ENCODE results near the gene SHLD1. TPM values are rescaled to one million over a fixed set of nuclear protein-coding genes. Genes with fewer than 3 reads are reported as not detected.

The SHLD1 gene
- total RNA-seq, 2 experiments from 2014 or later, result 7.0 to 7.9 TPM

DNA sequence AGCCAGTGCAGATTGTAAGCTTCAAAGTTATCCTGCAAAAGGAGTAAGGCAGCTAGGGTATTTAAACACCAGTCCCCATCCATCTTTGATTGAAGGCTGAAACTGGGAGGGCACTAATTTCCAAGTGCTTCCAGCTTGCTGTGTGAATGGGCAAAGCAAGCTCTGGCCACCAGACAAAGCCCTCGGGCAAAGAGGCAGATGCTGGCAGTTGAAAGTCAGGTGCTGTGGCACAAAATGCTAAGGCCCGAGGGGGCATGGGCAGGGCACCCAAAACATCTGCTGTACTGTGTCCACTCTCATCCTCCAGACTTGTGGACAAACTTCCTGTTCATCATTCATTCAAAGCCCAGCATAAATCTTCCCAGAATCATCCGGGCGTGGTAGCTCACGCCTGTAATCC, 137.2 kb downstream of the SHLD1 start:
- no peak overlapping the region for H3K27ac Mint-ChIP-seq
- ChIA-PET POLR2A (no interaction called here), CTCF (no interaction called here)

DNA sequence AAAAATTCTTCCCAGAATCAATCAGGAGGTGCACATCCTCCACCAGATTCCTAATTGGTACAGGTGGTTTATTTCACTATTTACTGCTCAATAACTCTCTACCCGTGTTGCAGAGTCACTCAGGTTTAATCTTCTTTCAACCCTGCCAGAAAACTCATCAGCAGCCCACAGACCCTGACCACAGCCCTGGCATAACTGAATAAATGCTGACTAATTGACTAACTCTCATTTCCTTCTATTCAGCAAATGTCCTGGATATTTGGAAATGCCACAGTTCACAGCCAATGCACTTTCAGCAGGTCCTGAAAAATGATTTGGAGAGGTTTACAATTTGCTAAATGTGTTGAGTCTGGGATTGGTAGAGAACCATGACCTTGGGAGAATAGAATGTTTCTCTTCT, 137.8 kb downstream of the SHLD1 start:
- Mint-ChIP-seq H3K36me3 (ENCODE audit: low read depth) (no peaks in the 10 kb centered on the region), H3K4me3 (no peak overlapping the region), H3K27ac (no peak overlapping the region), H3K9me3 (ENCODE audit: insufficient read depth) (no peaks in the 10 kb centered on the region), H3K4me1 (ENCODE audit: low read depth) (no peaks in the 10 kb centered on the region), H3K27me3 (ENCODE audit: low read depth) (peaks cover 17% of the 10 kb centered on the region)
- DNase-seq, result no peak
- POLR2A ChIA-PET, result no interaction called here
- no peak for ATAC-seq
- CTCF ChIA-PET, result no interaction called here

More for the DNA sequence above, 137.2 kb downstream of the SHLD1 start:
- DNase-seq (no peak), ATAC-seq (no peak)
- Mint-ChIP-seq H3K4me1 (ENCODE audit: low read depth) (no peaks in the 10 kb centered on the region), H3K36me3 (ENCODE audit: low read depth) (no peaks in the 10 kb centered on the region), H3K4me3 (no peak overlapping the region), H3K9me3 (ENCODE audit: insufficient read depth) (no peaks in the 10 kb centered on the region), H3K27me3 (ENCODE audit: low read depth) (peaks cover 17% of the 10 kb centered on the region)

DNA sequence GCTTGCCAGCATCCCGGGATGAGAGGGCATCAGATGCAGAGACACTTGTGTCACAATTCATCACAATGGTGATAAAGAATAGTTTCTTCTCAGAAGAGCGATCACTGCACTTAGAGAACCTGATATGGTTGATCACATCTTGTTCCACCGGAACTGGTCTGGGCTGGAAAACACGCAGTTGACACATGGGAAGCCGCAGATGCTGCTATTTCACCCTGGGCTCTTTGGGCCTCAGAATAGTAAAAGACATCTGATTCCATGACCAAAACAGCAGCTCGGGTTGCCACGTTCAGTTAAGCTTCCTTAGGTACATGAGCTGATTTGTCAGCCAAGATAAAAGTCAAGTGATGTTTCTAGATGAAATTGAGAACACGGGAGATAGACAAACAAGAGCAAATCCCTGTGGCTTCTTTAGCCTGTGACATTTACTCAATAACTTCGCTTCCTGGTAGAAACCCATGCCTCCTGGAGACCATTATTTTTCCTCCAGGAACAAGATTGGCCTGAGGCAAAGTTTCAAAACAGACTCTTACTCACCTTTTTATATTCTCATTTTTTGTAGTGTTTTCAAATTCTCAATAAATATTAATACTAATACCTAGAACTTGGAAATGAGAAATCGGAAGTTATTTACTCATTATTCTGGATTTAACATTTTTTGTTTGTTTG, 140.7 kb downstream of the SHLD1 start:
- H3K4me3 Mint-ChIP-seq, result no peak overlapping the region
- H3K36me3 Mint-ChIP-seq (ENCODE audit: low read depth), result no peaks in the 10 kb centered on the region
- DNase-seq, result no peak
- H3K27me3 Mint-ChIP-seq (ENCODE audit: low read depth), result peaks cover 14% of the 10 kb centered on the region
- H3K9me3 Mint-ChIP-seq (ENCODE audit: insufficient read depth), result no peaks in the 10 kb centered on the region
- ATAC-seq, result no peak
- no peak overlapping the region for H3K27ac Mint-ChIP-seq
- H3K4me1 Mint-ChIP-seq (ENCODE audit: low read depth), result no peaks in the 10 kb centered on the region
- CTCF ChIA-PET, result no interaction called here
- POLR2A ChIA-PET, result no interaction called here

DNA sequence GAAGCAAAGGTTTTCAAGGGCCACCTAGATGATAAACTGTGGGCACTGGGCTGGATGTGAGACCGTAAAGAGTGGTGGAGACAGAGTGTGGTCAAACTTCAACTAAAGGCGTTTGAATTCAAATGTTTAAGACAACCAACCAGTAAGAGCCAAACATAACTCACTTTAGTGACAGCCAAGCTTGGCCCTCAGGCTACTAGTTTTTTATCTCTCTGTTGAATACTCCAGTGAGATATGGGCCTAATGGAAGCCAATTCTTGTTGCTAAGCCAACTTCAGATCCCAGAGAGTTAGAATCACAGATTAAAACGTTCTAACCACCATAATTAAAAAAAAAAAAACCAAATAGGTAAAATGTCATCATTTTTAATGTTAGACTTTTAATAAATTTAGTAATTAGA, 142.9 kb downstream of the SHLD1 start:
- Mint-ChIP-seq H3K27ac (no peak overlapping the region), H3K4me1 (ENCODE audit: low read depth) (no peaks in the 10 kb centered on the region), H3K9me3 (ENCODE audit: insufficient read depth) (no peaks in the 10 kb centered on the region), H3K4me3 (no peak overlapping the region), H3K27me3 (ENCODE audit: low read depth) (peaks cover 27% of the 10 kb centered on the region), H3K36me3 (ENCODE audit: low read depth) (no peaks in the 10 kb centered on the region)
- ChIA-PET POLR2A (no interaction called here), CTCF (no interaction called here)
- no peak for ATAC-seq
- DNase-seq, result no peak

DNA sequence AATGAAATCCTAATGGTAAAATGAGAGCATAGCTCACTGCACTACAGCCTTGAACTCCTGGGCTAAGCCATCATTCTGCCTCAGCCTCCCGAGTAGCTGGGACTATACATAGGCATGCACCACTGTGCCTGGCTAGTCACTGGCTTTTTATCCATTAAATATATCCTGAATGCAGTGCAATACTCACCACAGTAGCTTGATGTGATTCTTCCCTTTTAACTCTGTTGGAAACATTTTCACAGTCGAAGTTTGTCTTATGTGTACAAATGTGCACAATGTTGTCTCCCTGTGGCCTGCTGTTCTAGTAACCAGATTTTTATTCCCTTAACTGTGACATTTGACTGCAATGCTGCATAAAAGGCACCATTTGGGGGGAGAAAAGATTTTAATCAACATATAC, 143.4 kb downstream of the SHLD1 start:
- H3K9me3 Mint-ChIP-seq (ENCODE audit: insufficient read depth), result no peaks in the 10 kb centered on the region
- no peak overlapping the region for H3K27ac Mint-ChIP-seq
- ChIA-PET POLR2A (no interaction called here), CTCF (no interaction called here)
- H3K36me3 Mint-ChIP-seq (ENCODE audit: low read depth), result no peaks in the 10 kb centered on the region
- H3K4me3 Mint-ChIP-seq, result no peak overlapping the region
- no peaks in the 10 kb centered on the region for H3K4me1 Mint-ChIP-seq (ENCODE audit: low read depth)
- DNase-seq, result no peak
- peaks cover 22% of the 10 kb centered on the region for H3K27me3 Mint-ChIP-seq (ENCODE audit: low read depth)
- no peak for ATAC-seq

DNA sequence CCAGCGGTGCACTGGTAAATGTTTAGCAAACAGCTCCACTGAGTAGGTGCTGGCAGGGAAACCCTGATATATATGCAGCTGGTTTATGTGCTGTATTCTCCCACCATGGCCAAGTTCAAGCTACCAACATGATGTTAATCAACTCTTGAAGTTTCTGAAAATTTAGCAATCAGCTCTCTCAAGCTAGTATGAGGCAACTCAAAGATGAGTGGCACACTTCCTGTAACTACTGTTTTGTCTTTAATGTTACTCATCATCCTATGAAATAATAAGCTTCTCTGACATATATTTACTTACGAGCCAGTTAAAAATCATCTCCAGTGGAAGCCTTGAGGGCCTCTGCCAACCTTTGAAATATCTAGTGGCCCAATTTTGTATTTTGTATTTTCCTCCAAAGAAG, 145.4 kb downstream of the SHLD1 start:
- Mint-ChIP-seq H3K36me3 (ENCODE audit: low read depth) (no peaks in the 10 kb centered on the region), H3K9me3 (ENCODE audit: insufficient read depth) (no peaks in the 10 kb centered on the region), H3K27ac (no peak overlapping the region), H3K4me1 (ENCODE audit: low read depth) (no peaks in the 10 kb centered on the region), H3K4me3 (no peak overlapping the region), H3K27me3 (ENCODE audit: low read depth) (peaks cover 33% of the 10 kb centered on the region)
- DNase-seq, result no peak
- POLR2A ChIA-PET, result no interaction called here
- CTCF ChIA-PET, result no interaction called here
- ATAC-seq, result no peak

DNA sequence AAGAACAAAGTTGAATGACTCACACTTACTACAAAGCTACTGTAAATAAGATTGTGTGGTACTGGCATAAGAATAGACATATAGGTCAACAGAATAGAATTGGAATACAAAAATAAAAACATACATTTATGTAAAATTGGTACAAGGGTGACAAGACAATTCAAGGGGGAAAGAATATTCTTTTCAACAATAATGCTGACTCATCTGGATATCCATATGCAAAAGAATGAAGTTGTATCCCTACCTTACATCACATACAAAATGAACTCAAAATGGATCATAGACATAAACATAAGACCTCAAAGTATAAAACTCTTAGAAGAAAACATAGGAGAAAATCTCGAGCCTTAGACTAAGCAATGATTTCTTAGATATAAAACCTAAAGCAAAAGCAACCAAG, 149.2 kb downstream of the SHLD1 start:
- ChIA-PET POLR2A (no interaction called here), CTCF (no interaction called here)
- Mint-ChIP-seq H3K4me3 (no peak overlapping the region), H3K4me1 (ENCODE audit: low read depth) (no peaks in the 10 kb centered on the region), H3K27ac (no peak overlapping the region), H3K9me3 (ENCODE audit: insufficient read depth) (no peaks in the 10 kb centered on the region), H3K36me3 (ENCODE audit: low read depth) (no peaks in the 10 kb centered on the region), H3K27me3 (ENCODE audit: low read depth) (peaks cover 30% of the 10 kb centered on the region)
- ATAC-seq (no peak), DNase-seq (no peak)

DNA sequence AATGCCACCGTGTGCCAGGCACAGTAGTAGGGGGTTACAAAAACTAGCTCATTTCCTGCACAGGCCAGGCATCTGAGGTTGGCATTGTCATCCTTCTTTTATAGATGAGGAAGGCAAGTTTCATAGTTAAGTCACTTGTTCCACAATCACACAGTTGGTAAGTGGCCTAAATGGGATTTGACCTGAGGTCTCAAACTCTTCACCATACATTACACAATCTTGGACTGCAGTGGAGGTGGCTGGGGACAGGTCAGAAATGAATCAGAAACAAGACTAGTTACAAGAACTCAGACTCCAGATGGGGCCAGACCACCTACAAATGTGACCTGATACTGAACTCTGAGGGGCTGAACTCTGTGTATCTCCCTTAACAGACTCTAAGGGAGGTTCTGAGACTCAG, 150.7 kb downstream of the SHLD1 start:
- Mint-ChIP-seq H3K4me1 (ENCODE audit: low read depth) (no peaks in the 10 kb centered on the region), H3K36me3 (ENCODE audit: low read depth) (no peaks in the 10 kb centered on the region), H3K9me3 (ENCODE audit: insufficient read depth) (no peaks in the 10 kb centered on the region), H3K4me3 (no peak overlapping the region), H3K27me3 (ENCODE audit: low read depth) (peaks cover 33% of the 10 kb centered on the region), H3K27ac (no peak overlapping the region)
- ChIA-PET CTCF (no interaction called here), POLR2A (no interaction called here)
- ATAC-seq, result no peak
- no peak for DNase-seq

DNA sequence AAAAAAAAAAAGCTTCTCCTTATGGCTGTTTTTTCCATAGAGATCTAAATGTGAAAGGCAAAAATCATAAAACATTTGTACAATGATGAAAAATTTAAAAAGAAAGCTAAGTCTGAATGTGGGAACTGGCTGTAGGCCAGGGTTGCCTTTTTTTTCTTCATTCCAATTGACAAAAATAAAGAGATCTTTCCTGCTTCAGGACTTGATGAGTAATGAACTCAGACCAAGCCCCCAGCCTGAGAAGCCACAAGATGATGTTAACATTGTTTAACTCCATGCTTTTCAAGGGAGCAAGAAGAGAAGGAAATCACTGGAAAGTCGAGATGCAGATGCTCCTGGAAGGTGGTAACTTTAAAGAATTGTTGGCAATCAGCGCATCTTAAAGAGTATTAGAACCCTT, 158.8 kb downstream of the SHLD1 start:
- no peak overlapping the region for H3K4me3 Mint-ChIP-seq
- H3K27me3 Mint-ChIP-seq (ENCODE audit: low read depth), result peaks cover 52% of the 10 kb centered on the region
- no peak for ATAC-seq
- CTCF ChIA-PET, result no interaction called here
- POLR2A ChIA-PET, result no interaction called here
- H3K27ac Mint-ChIP-seq, result no peak overlapping the region
- DNase-seq, result no peak
- peaks cover 5% of the 10 kb centered on the region for H3K4me1 Mint-ChIP-seq (ENCODE audit: low read depth)
- H3K36me3 Mint-ChIP-seq (ENCODE audit: low read depth), result no peaks in the 10 kb centered on the region
- H3K9me3 Mint-ChIP-seq (ENCODE audit: insufficient read depth), result no peaks in the 10 kb centered on the region

DNA sequence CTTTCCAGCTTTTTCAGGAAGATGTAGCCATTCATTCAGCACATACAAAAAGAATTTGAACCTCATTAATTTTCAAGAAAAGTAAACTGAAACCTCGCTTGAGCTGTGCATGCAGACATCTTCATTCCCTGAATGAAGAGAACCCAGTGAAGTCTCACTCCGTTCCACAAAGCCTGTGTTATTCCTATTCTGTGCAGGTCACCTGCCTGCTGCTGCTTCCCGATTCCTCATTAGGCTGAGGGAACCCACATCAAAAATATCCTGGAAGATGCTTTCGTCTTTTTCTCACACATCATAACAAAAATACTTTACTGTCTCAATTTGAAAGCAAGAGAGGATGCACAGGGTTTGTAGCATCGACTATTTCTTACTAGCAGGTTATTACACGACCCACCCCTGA, 160.0 kb downstream of the SHLD1 start:
- DNase-seq (no peak), ATAC-seq (no peak)
- peaks cover 5% of the 10 kb centered on the region for H3K4me1 Mint-ChIP-seq (ENCODE audit: low read depth)
- POLR2A ChIA-PET, result no interaction called here
- H3K9me3 Mint-ChIP-seq (ENCODE audit: insufficient read depth), result no peaks in the 10 kb centered on the region
- CTCF ChIA-PET, result no interaction called here
- no peak overlapping the region for H3K27ac Mint-ChIP-seq
- H3K4me3 Mint-ChIP-seq, result no peak overlapping the region
- H3K36me3 Mint-ChIP-seq (ENCODE audit: low read depth), result no peaks in the 10 kb centered on the region
- peaks cover 57% of the 10 kb centered on the region for H3K27me3 Mint-ChIP-seq (ENCODE audit: low read depth)

DNA sequence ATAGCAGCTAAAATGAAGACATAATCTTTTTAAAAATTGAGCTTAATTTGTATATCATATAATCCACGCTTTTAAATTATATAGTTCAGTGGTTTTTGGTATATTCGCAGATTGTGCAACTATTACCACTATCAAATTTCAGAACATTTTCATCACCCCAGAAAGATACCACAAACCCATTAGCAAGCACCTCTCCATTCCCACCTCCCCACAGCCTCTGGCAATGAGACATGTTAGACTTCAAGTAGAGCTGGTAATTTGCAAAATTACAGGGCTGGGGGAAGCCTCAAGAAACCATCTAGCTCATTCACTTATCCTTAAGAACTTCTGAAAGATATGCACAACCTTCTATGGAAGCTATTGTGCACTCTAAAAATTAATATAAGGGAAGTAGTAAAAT, 163.0 kb downstream of the SHLD1 start:
- H3K27ac Mint-ChIP-seq, result no peak overlapping the region
- no peaks in the 10 kb centered on the region for H3K36me3 Mint-ChIP-seq (ENCODE audit: low read depth)
- CTCF ChIA-PET, result interaction anchor here (0.7 to 1.1 kb wide), 4 partner anchors 11 to 384 kb away, joined by 3 read pairs; no protein-coding TSS in a partner anchor
- ATAC-seq (no peak), DNase-seq (no peak)
- no peaks in the 10 kb centered on the region for H3K9me3 Mint-ChIP-seq (ENCODE audit: insufficient read depth)
- POLR2A ChIA-PET, result no interaction called here
- H3K4me1 Mint-ChIP-seq (ENCODE audit: low read depth), result peaks cover 5% of the 10 kb centered on the region
- no peak overlapping the region for H3K4me3 Mint-ChIP-seq
- H3K27me3 Mint-ChIP-seq (ENCODE audit: low read depth), result peaks cover 47% of the 10 kb centered on the region
